HepG2 (cell line): ENCODE results near the gene PLEKHG2. TPM values are rescaled to one million over a fixed set of nuclear protein-coding genes. Genes with fewer than 3 reads are reported as not detected.

Experiments used
- ATAC-seq: fragments of 200-7000 bp; cut with Tn5 transposase; 3 replicates; pipeline ENCODE4 v1.9.1; 2020; ENCODE audit warnings: mild to moderate bottlenecking, moderate library complexity
- BruUV-seq: library from RNA; stranded (reverse); fragments of 400-500 nt; replicated peaks from 2 replicates; lab custom pipeline; 2021; lab: Mats Ljungman, UMichigan
- CTCF ChIA-PET: fragments of 300-600 bp; formaldehyde crosslinking; extraction: SDS; loops from one replicate; lab custom pipeline; 2021; ENCODE audit warnings: low total read pairs, inconsistent platforms, low intra/inter-chr PET ratio; lab: Yijun Ruan, JAX
- POLR2A ChIA-PET: fragments of 350-600 bp; sonication (Branson Sonifier 250); formaldehyde crosslinking; loops from one replicate; lab custom pipeline; 2020; ENCODE audit warnings: antibody characterized with exemption, inconsistent platforms; lab: Yijun Ruan, JAX
- DNase-seq: peaks from one replicate; pipeline ENCODE4 v3.0.0-alpha.2; 2015; ENCODE audit warnings: low spot score
- FAIRE-seq: peaks from 3 replicates; lab custom pipeline; 2011; peaks lifted over from hg19 to GRCh38; lab: Jason Lieb, UNC
- H2AFZ ChIP-seq: one replicate; pipeline ENCODE4 v1.6.1; 2011; ENCODE audit warnings: low read length, inconsistent platforms
- H3K27ac ChIP-seq: fragments of 300-600 bp; 3 replicates; pipeline ENCODE4 v1.8.0; 2011; ENCODE audit warnings: mixed run types, mild to moderate bottlenecking, mixed read lengths, low read length, inconsistent platforms; ENCODE audit not compliant: insufficient read depth; ENCODE audit errors: extremely low read length
- H3K27me3 ChIP-seq, 2 experiments: fragments of 200-600 bp in 1 of 2; 2 replicates in 1 of 2; 3 replicates in 1 of 2; pipeline versions ENCODE4 v1.6.0 to v1.8.0; 2011; ENCODE audit warnings: low read length in 2 of 2, mild to moderate bottlenecking in 2 of 2, moderate library complexity in 2 of 2, inconsistent platforms in 1 of 2; ENCODE audit not compliant: insufficient read depth in 2 of 2, control insufficient read depth in 1 of 2
- H3K36me3 ChIP-seq, 2 experiments: fragments of 200-600 bp in 1 of 2; replicated peaks in 1 of 2; 2 replicates in 1 of 2; 3 replicates in 1 of 2; pipeline versions ENCODE4 v1.5.1 to v1.8.0; 2011; ENCODE audit warnings: low read length in 2 of 2, inconsistent platforms in 1 of 2; ENCODE audit not compliant: insufficient read depth in 2 of 2, control insufficient read depth in 1 of 2
- H3K4me1 ChIP-seq: 2 replicates; pipeline ENCODE4 v1.5.1; 2012; ENCODE audit warnings: low read length, inconsistent platforms; ENCODE audit not compliant: insufficient read depth
- H3K4me2 ChIP-seq: 2 replicates; pipeline ENCODE4 v1.6.0; 2011; ENCODE audit warnings: low read depth, low read length, inconsistent platforms
- H3K4me3 ChIP-seq, 3 experiments: fragments of 200-600 bp in 1 of 3; sonication (generic), shearing (Covaris generic) in 1 of 3; replicated peaks in 1 of 3; 2 replicates each; pipeline ENCODE4 v1.5.1; 2011 to 2016; ENCODE audit warnings: low read length in 3 of 3, inconsistent platforms in 2 of 3, low read depth in 2 of 3, mild to moderate bottlenecking in 2 of 3, control low read depth in 1 of 3, mixed read lengths in 1 of 3; ENCODE audit not compliant: insufficient read depth in 1 of 3
- H3K79me2 ChIP-seq: one replicate; pipeline ENCODE4 v1.6.1; 2011; ENCODE audit warnings: low read length, inconsistent platforms; ENCODE audit not compliant: insufficient read depth
- H3K9ac ChIP-seq: 2 replicates; pipeline ENCODE4 v1.6.0; 2011; ENCODE audit warnings: mild to moderate bottlenecking, low read depth, low read length, inconsistent platforms; ENCODE audit not compliant: insufficient read depth
- H3K9me3 ChIP-seq: 2 replicates; pipeline ENCODE4 v1.5.1; 2012; ENCODE audit warnings: mild to moderate bottlenecking, low read length
- H4K20me1 ChIP-seq: 2 replicates; pipeline ENCODE4 v1.6.0; 2011; ENCODE audit warnings: inconsistent platforms, mild to moderate bottlenecking, low read length, moderate library complexity; ENCODE audit not compliant: insufficient read depth
- HINFP ChIP-seq: sonication (generic); formaldehyde crosslinking; IDR thresholded peaks from 2 replicates; pipeline ENCODE4 v1.4.0; 2020; ENCODE audit warnings: low read depth, mild to moderate bottlenecking, missing genetic modification reagents
- IRF9 ChIP-seq: sonication (generic); formaldehyde crosslinking; IDR thresholded peaks from 2 replicates; pipeline ENCODE4 v1.8.0; 2022; ENCODE audit warnings: missing genetic modification reagents, mild to moderate bottlenecking, borderline replicate concordance
- MAX ChIP-seq: IDR thresholded peaks from 2 replicates; pipeline ENCODE4 v1.6.1; 2012; ENCODE audit warnings: inconsistent platforms
- MXI1 ChIP-seq: IDR thresholded peaks from 3 replicates; pipeline ENCODE4 v1.6.1; 2012; ENCODE audit warnings: low read depth, low read length, inconsistent platforms, borderline replicate concordance
- STAG1 ChIP-seq: sonication (generic); formaldehyde crosslinking; IDR thresholded peaks from 2 replicates; pipeline ENCODE4 v1.4.0; 2020; ENCODE audit warnings: missing genetic modification reagents
- TFAP4 ChIP-seq: sonication (generic); IDR thresholded peaks from 2 replicates; pipeline ENCODE4 v1.6.1; 2016; ENCODE audit warnings: low read depth, borderline replicate concordance
- TSC22D2 ChIP-seq: sonication (generic); formaldehyde crosslinking; IDR thresholded peaks from 2 replicates; pipeline ENCODE4 v1.5.1; 2020; ENCODE audit warnings: missing genetic modification reagents, mild to moderate bottlenecking, borderline replicate concordance
- ZNF230 ChIP-seq: sonication (generic); formaldehyde crosslinking; IDR thresholded peaks from 2 replicates; pipeline ENCODE4 v1.4.0; 2020; ENCODE audit warnings: mild to moderate bottlenecking, missing genetic modification reagents
- ZNF318 ChIP-seq: sonication (generic); formaldehyde crosslinking; IDR thresholded peaks from 2 replicates; pipeline ENCODE4 v1.4.0; 2020; ENCODE audit warnings: mild to moderate bottlenecking, missing genetic modification reagents
- ZNF768 ChIP-seq: sonication (generic); formaldehyde crosslinking; IDR thresholded peaks from 2 replicates; pipeline ENCODE4 v1.4.0; 2020; ENCODE audit warnings: missing genetic modification reagents
- ZNF781 ChIP-seq: sonication (generic); formaldehyde crosslinking; IDR thresholded peaks from 2 replicates; pipeline ENCODE4 v1.5.1; 2020; ENCODE audit warnings: borderline replicate concordance, mild to moderate bottlenecking, missing genetic modification reagents; ENCODE audit errors: not compliant biosample characterization
- WGBS: methylation state at CpG from one replicate; pipeline ENCODE4 v1.1.6; 2017; ENCODE audit warnings: low lambda C conversion rate; 5-methylcytosine and 5-hydroxymethylcytosine counted together
- in situ Hi-C: cut with HindIII; loops from 2 replicates; pipeline ENCODE4 v1.10.0; 2017; ENCODE audit warnings: low pct_unique_long_range_greater_than_20kb; ENCODE audit not compliant: extremely low pct_ligation_motif_present
- intact Hi-C: fragments of 100-400 bp; cut with micrococcal nuclease; formaldehyde crosslinking; loops from one replicate; pipeline ENCODE4 v1.10.0; 2022; ENCODE audit not compliant: unreplicated experiment
- polyA plus RNA-seq, 8 experiments: library from polyadenylated mRNA; depleted of rRNA in 3 of 8; stranded (reverse) in 7 of 8; unstranded in 1 of 8; fragments of >200 nt; fragmentation: Illumina TruSeq in 4 of 8; extraction: Trizol in 4 of 8; gene quantifications; 2 replicates each; pipeline versions ENCODE4 v1.2.1 to v1.2.3, GENCODE V29; 2011 to 2016; ENCODE audit warnings: low read depth in 4 of 8, missing spikeins in 1 of 8, mixed read lengths in 1 of 8; ENCODE audit not compliant: insufficient read depth in 1 of 8
- total RNA-seq, 5 experiments: library from RNA; depleted of rRNA; stranded (reverse); fragments of >200 nt; fragmentation: Illumina TruSeq; extraction: Trizol; gene quantifications; 2 replicates each; pipeline ENCODE4 v1.2.3, GENCODE V29; 2016; ENCODE audit warnings: low read depth in 1 of 5

Gene PLEKHG2
- total and polyA plus RNA-seq, 2 of the 13 experiments (the other 11 are each of a cell fraction or from before 2014, with no cell fraction given) = 3.6 to 6.8 TPM

GRCh38 chr19:39427707-39428106, 15.2 kb downstream of the PLEKHG2 start:
- H3K9ac ChIP-seq = peak overlapping the region; percentile 70; the same call in 1 of the 2 replicates
- ATAC-seq (no peak), FAIRE-seq (no peak), DNase-seq (no peak)
- no peaks in the 10 kb centered on the region for H3K9me3 ChIP-seq
- H3K36me3 ChIP-seq = peaks cover 4 to 5% of the 10 kb centered on the region in 2 experiments; a peak in 3 of 5 replicates
- CTCF ChIA-PET = no interaction called here
- H3K4me3 ChIP-seq = peak overlapping the region in 1 of 3 experiments; percentile 72; a peak in 1 of 6 replicates
- in situ Hi-C loops = no loop called here
- H3K4me1 ChIP-seq = peaks cover 46% of the 10 kb centered on the region
- no TSS peak for BruUV-seq
- intact Hi-C loops = no loop called here
- WGBS = 82% methylated on average over 11 of the region's 11 CpGs
- H3K79me2 ChIP-seq = no peaks in the 10 kb centered on the region
- H4K20me1 ChIP-seq = peaks cover 3% of the 10 kb centered on the region; the same call in 1 of the 2 replicates
- POLR2A ChIA-PET = interaction anchor here (1.0 to 5.7 kb wide), 10 partner anchors 8 to 36 kb away, joined by 3 to 44 read pairs (median 18); partner anchors contain the start of genes MED29, PAF1, PLEKHG2 and RPS16
- H2AFZ ChIP-seq = no peak overlapping the region
- peak overlapping the region; percentile 99 for H3K4me2 ChIP-seq
- peak overlapping the region; percentile 62 for H3K27ac ChIP-seq
- no peaks in the 10 kb centered on the region for H3K27me3 ChIP-seq
- TF ChIP-seq HINFP = 0 out of 2 replicates have a peak, but pooled peaks have one; percentile 29
- TF ChIP-seq MXI1 = no peak
- no peak for TF ChIP-seq STAG1
- 0 out of 2 replicates have a peak, but pooled peaks have one; percentile 52 for TF ChIP-seq ZNF318
- no peak for TF ChIP-seq TFAP4
- TF ChIP-seq ZNF768 = peak; percentile 88
- 0 out of 2 replicates have a peak, but pooled peaks have one; percentile 20 for TF ChIP-seq MAX
- no peak for TF ChIP-seq ZNF781 (CRISPR knock-in tag)
- 0 out of 2 replicates have a peak, but pooled peaks have one; percentile 11 for TF ChIP-seq IRF9 (CRISPR knock-in tag)
- 0 out of 2 replicates have a peak, but pooled peaks have one; percentile 53 for TF ChIP-seq ZNF230 (CRISPR knock-in tag)
- 0 out of 2 replicates have a peak, but pooled peaks have one; percentile 10 for TF ChIP-seq TSC22D2 (CRISPR knock-in tag)
